SU-DHL-6 (cell line): ENCODE data around the gene TUBGCP4.

Experiments used
- H2AFZ ChIP-seq: fragments of 200-600 bp; sonication (generic); 2 replicates; pipeline ENCODE4 v1.6.1; 2014; ENCODE audit warnings: low read depth, mild to moderate bottlenecking, moderate library complexity, mixed read lengths, antibody characterized with exemption, low read length; ENCODE audit not compliant: severe bottlenecking
- H3F3A ChIP-seq: fragments of 200-600 bp; shearing (Covaris generic); 2 replicates; pipeline ENCODE4 v1.6.0; 2016; ENCODE audit warnings: antibody characterized with exemption, mild to moderate bottlenecking; ENCODE audit not compliant: insufficient read depth
- H3K27ac ChIP-seq: fragments of 200-600 bp; sonication (generic); 2 replicates; pipeline ENCODE4 v1.5.1; 2016; ENCODE audit warnings: low read depth, mild to moderate bottlenecking, low read length, moderate library complexity, mixed read lengths
- H3K27me3 ChIP-seq: fragments of 200-600 bp; sonication (generic), shearing (Covaris generic); 2 replicates; pipeline ENCODE4 v1.6.0; 2014; ENCODE audit warnings: mild to moderate bottlenecking, low read length
- H3K36me3 ChIP-seq: fragments of 200-600 bp; sonication (generic); 2 replicates; pipeline ENCODE4 v1.6.1; 2014; ENCODE audit warnings: mild to moderate bottlenecking, low read length, mixed read lengths
- H3K4me2 ChIP-seq: fragments of 300-600, 200-600 bp; shearing (Covaris generic), sonication (generic); 2 replicates; pipeline ENCODE4 v1.6.0; 2014; ENCODE audit warnings: low read length, low read depth, mild to moderate bottlenecking; ENCODE audit not compliant: poor library complexity, severe bottlenecking
- H3K4me3 ChIP-seq: fragments of 200-600 bp; sonication (generic); 2 replicates; pipeline ENCODE4 v1.5.1; 2014; ENCODE audit warnings: antibody characterized with exemption, low read length, mild to moderate bottlenecking, mixed read lengths; ENCODE audit not compliant: insufficient read depth, poor library complexity, severe bottlenecking
- H3K79me2 ChIP-seq: fragments of 200-600 bp; sonication (generic); 2 replicates; pipeline ENCODE4 v1.6.1; 2014; ENCODE audit warnings: mild to moderate bottlenecking, low read length, moderate library complexity; ENCODE audit not compliant: insufficient read depth
- H3K9ac ChIP-seq: fragments of 200-600 bp; sonication (generic); 2 replicates; pipeline ENCODE4 v1.7.0; 2014; ENCODE audit warnings: mild to moderate bottlenecking, low read length
- H3K9me2 ChIP-seq: fragments of 200-600 bp; sonication (generic); replicated peaks from 2 replicates; pipeline ENCODE4 v1.6.1; 2014; ENCODE audit warnings: low read length; ENCODE audit not compliant: insufficient read depth
- H3K9me3 ChIP-seq: fragments of 200-600 bp; sonication (generic); 2 replicates; pipeline ENCODE4 v1.6.1; 2014; ENCODE audit warnings: low read length, mixed read lengths; ENCODE audit not compliant: insufficient read depth
- H4K20me1 ChIP-seq: fragments of 200-600 bp; sonication (generic); 2 replicates; pipeline ENCODE4 v1.6.1; 2014; ENCODE audit warnings: low read depth, mild to moderate bottlenecking, antibody characterized with exemption, low read length, moderate library complexity, mixed read lengths
- EZH2phosphoT487 ChIP-seq: fragments of 200-600 bp; sonication (generic), shearing (Covaris generic); conservative IDR thresholded peaks from 2 replicates; pipeline ENCODE4 v1.6.1; 2018; ENCODE audit warnings: mild to moderate bottlenecking, antibody characterized with exemption, low read length, moderate library complexity, mixed read lengths
- TF ChIP-seq, protein P1 (sequence below): fragments of 200-600 bp; sonication (generic); IDR thresholded peaks from one replicate; pipeline ENCODE4 v1.5.1; 2017; ENCODE audit warnings: antibody characterized with exemption, mild to moderate bottlenecking, low read length, moderate library complexity; ENCODE audit not compliant: insufficient read depth, poor library complexity, severe bottlenecking

TUBGCP4 gene

GRCh38 chr15:43412096-43412495 lies 41.2 kb downstream of the TUBGCP4 start:
- H3K4me2 ChIP-seq: no peak overlapping the region
- TF ChIP-seq, protein P1, sequence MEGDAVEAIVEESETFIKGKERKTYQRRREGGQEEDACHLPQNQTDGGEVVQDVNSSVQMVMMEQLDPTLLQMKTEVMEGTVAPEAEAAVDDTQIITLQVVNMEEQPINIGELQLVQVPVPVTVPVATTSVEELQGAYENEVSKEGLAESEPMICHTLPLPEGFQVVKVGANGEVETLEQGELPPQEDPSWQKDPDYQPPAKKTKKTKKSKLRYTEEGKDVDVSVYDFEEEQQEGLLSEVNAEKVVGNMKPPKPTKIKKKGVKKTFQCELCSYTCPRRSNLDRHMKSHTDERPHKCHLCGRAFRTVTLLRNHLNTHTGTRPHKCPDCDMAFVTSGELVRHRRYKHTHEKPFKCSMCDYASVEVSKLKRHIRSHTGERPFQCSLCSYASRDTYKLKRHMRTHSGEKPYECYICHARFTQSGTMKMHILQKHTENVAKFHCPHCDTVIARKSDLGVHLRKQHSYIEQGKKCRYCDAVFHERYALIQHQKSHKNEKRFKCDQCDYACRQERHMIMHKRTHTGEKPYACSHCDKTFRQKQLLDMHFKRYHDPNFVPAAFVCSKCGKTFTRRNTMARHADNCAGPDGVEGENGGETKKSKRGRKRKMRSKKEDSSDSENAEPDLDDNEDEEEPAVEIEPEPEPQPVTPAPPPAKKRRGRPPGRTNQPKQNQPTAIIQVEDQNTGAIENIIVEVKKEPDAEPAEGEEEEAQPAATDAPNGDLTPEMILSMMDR: no peak
- no peak for TF ChIP-seq EZH2phosphoT487
- H3K9me3 ChIP-seq: no peaks in the 10 kb centered on the region
- no peak overlapping the region for H3K4me3 ChIP-seq
- no peak overlapping the region for H3K9ac ChIP-seq
- H4K20me1 ChIP-seq: no peaks in the 10 kb centered on the region
- no peak overlapping the region for H3K27ac ChIP-seq
- no peak overlapping the region for H2AFZ ChIP-seq
- no peaks in the 10 kb centered on the region for H3K79me2 ChIP-seq
- H3K36me3 ChIP-seq: 0 out of 2 replicates have a peak, but pooled peaks cover under 1% of the 10 kb centered on the region
- H3K9me2 ChIP-seq: no peaks in the 10 kb centered on the region
- no peaks in the 10 kb centered on the region for H3K27me3 ChIP-seq
- H3F3A ChIP-seq: peaks cover 4% of the 10 kb centered on the region; the same call in 1 of the 2 replicates

DNA sequence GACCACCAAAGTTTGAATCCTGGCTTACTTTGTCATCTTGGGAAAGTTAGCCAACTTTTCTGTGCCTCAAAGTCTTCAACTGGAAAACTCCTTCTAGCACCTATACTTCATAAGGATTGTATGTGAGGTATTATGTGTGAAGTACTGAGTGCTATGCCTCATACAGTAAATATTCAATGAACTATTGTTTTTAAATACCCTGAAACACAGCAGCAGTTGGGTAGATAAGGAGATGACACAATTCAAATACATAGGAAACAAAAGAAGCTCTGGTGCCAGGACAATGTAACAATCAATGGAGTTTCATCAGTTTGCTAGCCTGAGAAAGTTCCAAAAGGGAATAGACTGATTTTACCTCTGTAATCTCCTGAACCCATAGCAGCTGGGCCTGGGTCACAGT lies 43.3 kb downstream of the TUBGCP4 start:
- Histone ChIP-seq H3K9ac (no peak overlapping the region), H3K27ac (no peak overlapping the region), H4K20me1 (no peaks in the 10 kb centered on the region), H3K27me3 (no peaks in the 10 kb centered on the region), H3K36me3 (no peaks in the 10 kb centered on the region), H3F3A (peaks cover 4% of the 10 kb centered on the region; the same call in 1 of the 2 replicates), H3K79me2 (no peaks in the 10 kb centered on the region), H3K4me2 (no peak overlapping the region), H3K9me3 (no peaks in the 10 kb centered on the region), H3K9me2 (no peaks in the 10 kb centered on the region), H2AFZ (no peak overlapping the region), H3K4me3 (no peak overlapping the region)
- TF ChIP-seq EZH2phosphoT487: no peak
- TF ChIP-seq, protein P1: no peak

GRCh38 chr15:43420435-43420834 lies 49.5 kb downstream of the TUBGCP4 start:
- no peak overlapping the region for H2AFZ ChIP-seq
- H3K9me3 ChIP-seq: no peaks in the 10 kb centered on the region
- H3K27me3 ChIP-seq: no peaks in the 10 kb centered on the region
- no peak overlapping the region for H3K4me3 ChIP-seq
- H4K20me1 ChIP-seq: no peaks in the 10 kb centered on the region
- no peak overlapping the region for H3K4me2 ChIP-seq
- TF ChIP-seq, protein P1: no peak
- TF ChIP-seq EZH2phosphoT487: no peak
- no peak overlapping the region for H3K9ac ChIP-seq
- H3K9me2 ChIP-seq: no peaks in the 10 kb centered on the region
- H3K79me2 ChIP-seq: no peaks in the 10 kb centered on the region
- H3K36me3 ChIP-seq: no peaks in the 10 kb centered on the region
- H3F3A ChIP-seq: no peaks in the 10 kb centered on the region
- H3K27ac ChIP-seq: no peak overlapping the region
